Bronchial epithelial cell (primary cell): ENCODE results near the gene FAM171A1. TPM values are rescaled to one million over a fixed set of nuclear protein-coding genes. Genes with fewer than 3 reads are reported as not detected.

Experiments
- DNase-seq: peaks from one replicate; pipeline ENCODE4 v3.0.0-alpha.2; 2010; ENCODE audit warnings: low read depth
- FAIRE-seq: peaks from 2 replicates; lab custom pipeline; 2011; peaks lifted over from hg19 to GRCh38; lab: Jason Lieb, UNC
- H3K27me3 ChIP-seq: 2 replicates; pipeline ENCODE4 v1.5.1; 2011; ENCODE audit warnings: low read length; ENCODE audit not compliant: control insufficient read depth, insufficient read depth
- H3K36me3 ChIP-seq: 2 replicates; pipeline ENCODE4 v1.5.1; 2011; ENCODE audit warnings: low read length; ENCODE audit not compliant: control insufficient read depth, insufficient read depth
- H3K4me3 ChIP-seq: 2 replicates; pipeline ENCODE4 v1.5.1; 2011; ENCODE audit warnings: mild to moderate bottlenecking, low read depth, low read length, control low read depth
- total RNA-seq: library from RNA; depleted of rRNA; stranded (reverse); fragments of >200 nt; gene quantifications from 2 replicates; pipeline ENCODE4 v1.2.1, GENCODE V29; 2014
- TF ChIP-seq, protein P1 (sequence below): IDR thresholded peaks from 2 replicates; pipeline ENCODE4 v1.5.1; 2011; ENCODE audit warnings: mild to moderate bottlenecking, moderate library complexity, low read length, control low read depth, inconsistent platforms; ENCODE audit not compliant: insufficient read depth, severe bottlenecking

FAM171A1 gene
- total RNA-seq, 1 donor from 2014 or later, result 2.6 TPM

DNA sequence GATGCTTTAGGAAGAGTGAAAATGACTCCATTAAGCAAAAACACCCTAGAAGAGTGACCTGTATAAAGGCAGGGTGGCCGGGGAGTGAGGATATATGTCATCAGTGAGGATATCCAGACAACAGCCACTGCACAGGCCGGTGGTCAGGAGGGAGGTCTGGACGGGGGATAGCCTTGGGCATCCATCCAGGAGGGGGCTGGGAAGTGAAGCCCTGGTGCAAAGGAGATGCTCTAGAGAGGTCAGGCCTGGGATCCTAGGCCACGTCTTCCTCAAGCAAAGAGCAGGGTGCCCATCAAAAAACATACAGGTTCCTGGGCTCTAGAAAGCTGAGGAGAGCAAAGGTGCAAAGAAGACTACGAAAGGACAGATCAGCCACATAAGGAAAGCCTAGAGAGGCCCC lies 25.6 kb downstream of the FAM171A1 start:
- FAIRE-seq (no peak), DNase-seq (no peak)
- Histone ChIP-seq H3K27me3 (no peaks in the 10 kb centered on the region), H3K36me3 (no peaks in the 10 kb centered on the region), H3K4me3 (no peak overlapping the region)
- TF ChIP-seq, protein P1, sequence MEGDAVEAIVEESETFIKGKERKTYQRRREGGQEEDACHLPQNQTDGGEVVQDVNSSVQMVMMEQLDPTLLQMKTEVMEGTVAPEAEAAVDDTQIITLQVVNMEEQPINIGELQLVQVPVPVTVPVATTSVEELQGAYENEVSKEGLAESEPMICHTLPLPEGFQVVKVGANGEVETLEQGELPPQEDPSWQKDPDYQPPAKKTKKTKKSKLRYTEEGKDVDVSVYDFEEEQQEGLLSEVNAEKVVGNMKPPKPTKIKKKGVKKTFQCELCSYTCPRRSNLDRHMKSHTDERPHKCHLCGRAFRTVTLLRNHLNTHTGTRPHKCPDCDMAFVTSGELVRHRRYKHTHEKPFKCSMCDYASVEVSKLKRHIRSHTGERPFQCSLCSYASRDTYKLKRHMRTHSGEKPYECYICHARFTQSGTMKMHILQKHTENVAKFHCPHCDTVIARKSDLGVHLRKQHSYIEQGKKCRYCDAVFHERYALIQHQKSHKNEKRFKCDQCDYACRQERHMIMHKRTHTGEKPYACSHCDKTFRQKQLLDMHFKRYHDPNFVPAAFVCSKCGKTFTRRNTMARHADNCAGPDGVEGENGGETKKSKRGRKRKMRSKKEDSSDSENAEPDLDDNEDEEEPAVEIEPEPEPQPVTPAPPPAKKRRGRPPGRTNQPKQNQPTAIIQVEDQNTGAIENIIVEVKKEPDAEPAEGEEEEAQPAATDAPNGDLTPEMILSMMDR, result no peak

DNA sequence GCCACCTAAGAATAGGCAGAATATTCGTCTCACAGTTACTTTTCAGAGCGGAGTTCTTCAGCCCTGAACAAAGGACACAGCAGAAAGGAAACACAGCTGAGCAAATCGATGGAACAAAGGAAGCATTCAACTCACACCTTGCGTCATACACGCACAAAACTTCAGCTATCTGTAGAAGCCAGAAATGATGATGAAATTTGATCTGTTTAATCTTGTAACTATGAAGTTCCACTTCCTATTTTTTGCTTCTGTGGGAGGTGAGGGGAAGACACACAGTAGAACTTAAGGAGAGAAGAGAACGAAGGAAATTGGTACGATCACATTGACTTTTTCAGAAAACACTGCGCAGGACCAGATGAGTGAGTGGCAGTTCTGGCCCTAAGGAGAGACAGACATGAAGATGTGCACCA lies 26.2 kb downstream of the FAM171A1 start:
- no peak for FAIRE-seq
- Histone ChIP-seq H3K36me3 (no peaks in the 10 kb centered on the region), H3K27me3 (no peaks in the 10 kb centered on the region), H3K4me3 (no peak overlapping the region)
- DNase-seq, result peak; percentile 77
- TF ChIP-seq, protein P1, result no peak

DNA sequence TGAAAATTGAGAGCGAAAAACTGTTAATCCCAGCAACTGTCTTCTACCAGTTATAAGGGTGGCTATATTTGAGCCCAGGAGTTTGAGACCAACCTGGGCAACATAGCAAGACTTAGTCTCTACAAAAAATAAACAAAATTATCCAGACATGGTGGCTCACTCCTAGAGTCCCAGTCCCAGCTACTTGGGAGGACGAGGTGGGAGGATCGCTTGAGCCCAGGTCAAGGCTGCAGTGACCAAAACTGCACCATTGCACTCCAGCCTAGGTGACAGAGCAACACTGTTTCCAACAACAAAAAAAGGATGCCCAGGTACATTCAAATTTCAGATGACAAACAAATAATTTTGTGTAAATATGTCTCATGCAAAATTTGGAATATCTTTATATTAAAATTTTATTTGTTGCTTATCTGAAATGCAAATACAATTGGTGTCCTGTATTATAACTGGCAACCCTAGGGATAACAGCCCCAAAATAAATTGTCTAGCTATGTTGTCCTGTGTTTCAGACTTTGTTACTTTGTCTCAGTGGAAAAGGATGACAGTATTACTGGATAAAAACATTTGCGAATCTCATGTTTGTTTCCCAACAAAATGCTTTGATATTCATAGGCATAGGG lies 26.7 kb downstream of the FAM171A1 start:
- FAIRE-seq (no peak), DNase-seq (no peak)
- H3K27me3 ChIP-seq, result no peaks in the 10 kb centered on the region
- no peaks in the 10 kb centered on the region for H3K36me3 ChIP-seq
- TF ChIP-seq, protein P1, result no peak
- no peak overlapping the region for H3K4me3 ChIP-seq

DNA sequence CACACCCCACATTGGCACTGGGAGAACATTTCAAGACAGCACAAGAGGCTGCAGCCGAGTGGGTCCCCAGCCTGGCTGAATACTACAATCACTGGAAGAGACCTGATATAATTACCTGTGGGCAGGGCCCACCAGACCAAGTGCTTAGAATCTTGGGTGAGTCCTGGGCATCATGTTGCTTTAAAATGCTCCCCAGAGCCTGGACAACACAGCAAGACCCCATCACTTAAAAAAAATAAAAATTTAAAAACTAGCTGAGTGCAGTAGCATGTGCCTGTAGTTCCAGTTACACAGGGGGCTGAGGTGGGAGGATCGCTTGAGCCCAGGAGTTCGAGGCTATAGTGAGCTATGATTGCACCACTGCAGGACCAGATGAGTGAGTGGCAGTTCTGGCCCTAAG lies 28.1 kb downstream of the FAM171A1 start:
- FAIRE-seq (no peak), DNase-seq (no peak)
- H3K4me3 ChIP-seq, result no peak overlapping the region
- TF ChIP-seq, protein P1, result no peak
- H3K27me3 ChIP-seq, result no peaks in the 10 kb centered on the region
- H3K36me3 ChIP-seq, result no peaks in the 10 kb centered on the region

DNA sequence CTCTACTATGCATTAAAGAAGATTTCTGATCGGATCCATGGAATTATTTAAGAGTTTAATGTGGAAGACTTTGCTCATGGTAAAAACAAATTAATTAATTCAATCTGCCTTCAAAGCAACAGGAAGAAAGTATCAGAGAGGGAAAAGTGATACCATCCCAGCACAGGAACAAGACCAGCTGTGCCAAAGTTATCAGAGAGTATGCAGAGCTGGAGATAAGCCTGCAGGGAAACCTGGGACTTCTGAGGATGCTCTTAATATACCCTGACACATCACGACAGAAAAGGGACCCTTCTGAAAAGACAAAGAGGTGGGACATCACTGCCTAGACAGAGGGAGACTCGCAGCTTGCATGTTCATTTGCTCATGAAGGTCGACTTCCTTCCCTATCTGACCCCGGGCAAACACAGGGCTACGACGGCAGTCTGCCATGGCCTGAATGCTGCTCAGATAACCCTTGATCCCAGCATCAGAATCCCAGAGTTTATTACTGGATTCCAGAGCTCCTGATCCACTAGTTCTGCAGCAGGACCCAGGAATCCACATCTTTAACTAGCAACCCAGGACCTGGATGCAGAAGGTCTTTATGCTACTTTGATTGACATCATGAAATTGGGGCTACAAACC lies 29.5 kb downstream of the FAM171A1 start:
- no peaks in the 10 kb centered on the region for H3K27me3 ChIP-seq
- H3K4me3 ChIP-seq, result no peak overlapping the region
- no peaks in the 10 kb centered on the region for H3K36me3 ChIP-seq
- FAIRE-seq (no peak), DNase-seq (no peak)
- TF ChIP-seq, protein P1, result no peak
